Breast epithelium (tissue), 4 donors: Measurements from ENCODE around the gene TTF2. TPM values are rescaled to one million over a fixed set of nuclear protein-coding genes. Genes with fewer than 3 reads are reported as not detected.
A peak's percentile ranks its signal among the peaks of the same experiment; 100 is the strongest.

Experiments
- DNase-seq, 2 donors: peaks; one replicate each; pipeline ENCODE4 v3.0.0-alpha.2; 2019; ENCODE audit warnings: low spot score in 2 of 2
- H3K27ac ChIP-seq, 2 donors: fragments of 200-600 bp; sonication (generic) in 1 of 2; one replicate each; pipeline ENCODE4 v1.5.1; 2016 to 2019; ENCODE audit warnings: mild to moderate bottlenecking in 1 of 2
- H3K27me3 ChIP-seq, 2 donors: fragments of 200-600 bp; sonication (generic) in 1 of 2; one replicate each; pipeline versions ENCODE4 v1.5.1 to v1.6.0; 2017 to 2019; ENCODE audit warnings: control low read depth in 1 of 2, mild to moderate bottlenecking in 1 of 2
- H3K36me3 ChIP-seq: fragments of 200-600 bp; one replicate; pipeline ENCODE4 v1.5.1; 2019
- H3K4me1 ChIP-seq, 2 donors: fragments of 200-600 bp; sonication (generic); one replicate each; pipeline ENCODE4 v1.5.1; 2016 to 2019; ENCODE audit warnings: control low read depth in 1 of 2
- H3K4me3 ChIP-seq, 3 donors: fragments of 200-600 bp; sonication (generic); 1 replicate in 2 of 3; 2 replicates in 1 of 3; pipeline ENCODE4 v1.5.1; 2016 to 2019; ENCODE audit warnings: mild to moderate bottlenecking in 3 of 3, moderate library complexity in 2 of 3
- H3K9me3 ChIP-seq, 2 donors: fragments of 200-600 bp; sonication (generic) in 1 of 2; one replicate each; pipeline ENCODE4 v1.5.1; 2016 to 2019; ENCODE audit warnings: control low read depth in 1 of 2
- CTCF ChIP-seq, 3 donors: fragments of 450-650 bp; IDR thresholded peaks; one replicate each; pipeline ENCODE4 v1.5.1; 2016 to 2017; ENCODE audit warnings: antibody characterized with exemption in 3 of 3, mild to moderate bottlenecking in 3 of 3, moderate library complexity in 3 of 3
- POLR2A ChIP-seq: fragments of 450-650 bp; IDR thresholded peaks from one replicate; pipeline ENCODE4 v1.6.1; 2016; ENCODE audit warnings: antibody characterized with exemption, mild to moderate bottlenecking, moderate library complexity
- POLR2AphosphoS5 ChIP-seq, 3 donors: sonication (generic); formaldehyde crosslinking; IDR thresholded peaks; one replicate each; pipeline ENCODE4 v1.6.1; 2017; ENCODE audit warnings: antibody characterized with exemption in 3 of 3
- intact Hi-C: fragments of 100-400 bp; cut with DNase I; formaldehyde crosslinking; loops from one replicate; pipeline ENCODE4 v1.15.1; 2023; ENCODE audit warnings: low total_unique reads
- total RNA-seq, 3 donors: library from RNA; depleted of rRNA; stranded (reverse); fragments of >200 nt; gene quantifications; one replicate each; pipeline ENCODE4 v1.1.0, GENCODE V29; 2016

Gene TTF2
- total RNA-seq, 3 donors from 2014 or later = 15.5 to 24.7 (median 24.6) TPM

GRCh38 chr1:117026361-117026760, 33.8 kb upstream of the TTF2 start:
- H3K4me1 ChIP-seq = no peaks in the 10 kb centered on the region
- no peaks in the 10 kb centered on the region for H3K27me3 ChIP-seq
- no peak for DNase-seq
- H3K36me3 ChIP-seq = no peaks in the 10 kb centered on the region
- TF ChIP-seq CTCF (IDR thresholded peaks at IDR 0.05) (no peak), POLR2A (no peak), POLR2AphosphoS5 (IDR thresholded peaks at IDR 0.05) (no peak)
- peak overlapping the region in 1 of 2 donors; percentile 44 for H3K27ac ChIP-seq
- no peaks in the 10 kb centered on the region for H3K9me3 ChIP-seq
- intact Hi-C loops = no loop called here
- no peak overlapping the region for H3K4me3 ChIP-seq

GRCh38 chr1:117029685-117030084, 30.4 kb upstream of the TTF2 start:
- DNase-seq = no peak
- H3K9me3 ChIP-seq = no peaks in the 10 kb centered on the region
- no peak overlapping the region for H3K4me3 ChIP-seq
- no peak for TF ChIP-seq CTCF (IDR thresholded peaks at IDR 0.05)
- H3K27me3 ChIP-seq = no peaks in the 10 kb centered on the region
- no peak overlapping the region for H3K27ac ChIP-seq
- H3K4me1 ChIP-seq = no peaks in the 10 kb centered on the region
- H3K36me3 ChIP-seq = no peaks in the 10 kb centered on the region
- intact Hi-C loops = no loop called here

GRCh38 chr1:117030271-117030877, 29.8 kb upstream of the TTF2 start:
- Histone ChIP-seq H3K36me3 (no peaks in the 10 kb centered on the region), H3K4me3 (no peak overlapping the region), H3K9me3 (no peaks in the 10 kb centered on the region), H3K27ac (no peak overlapping the region), H3K4me1 (no peaks in the 10 kb centered on the region), H3K27me3 (no peaks in the 10 kb centered on the region)
- intact Hi-C loops = no loop called here
- no peak for DNase-seq
- no peak for TF ChIP-seq POLR2AphosphoS5 (IDR thresholded peaks at IDR 0.05)

- TF ChIP-seq CTCF (IDR thresholded peaks at IDR 0.05) (no peak), POLR2AphosphoS5 (IDR thresholded peaks at IDR 0.05) (no peak), POLR2A (no peak)
- intact Hi-C loops = no loop called here
- no peak overlapping the region for H3K4me3 ChIP-seq
- H3K27ac ChIP-seq = no peak overlapping the region
- H3K27me3 ChIP-seq = no peaks in the 10 kb centered on the region
- no peaks in the 10 kb centered on the region for H3K36me3 ChIP-seq
- no peaks in the 10 kb centered on the region for H3K9me3 ChIP-seq
- no peak for DNase-seq
- no peaks in the 10 kb centered on the region for H3K4me1 ChIP-seq
Observed at GRCh38 chr1:117032266-117032665, 27.9 kb upstream of the TTF2 start.

- intact Hi-C loops = no loop called here
- TF ChIP-seq CTCF (IDR thresholded peaks at IDR 0.05) (no peak), POLR2A (no peak), POLR2AphosphoS5 (IDR thresholded peaks at IDR 0.05) (no peak)
- H3K4me1 ChIP-seq = no peaks in the 10 kb centered on the region
- peak overlapping the region; percentile 45 to 60 for H3K27ac ChIP-seq
- H3K9me3 ChIP-seq = no peaks in the 10 kb centered on the region
- no peak overlapping the region for H3K4me3 ChIP-seq
- no peak for DNase-seq
- H3K27me3 ChIP-seq = no peaks in the 10 kb centered on the region
- no peaks in the 10 kb centered on the region for H3K36me3 ChIP-seq
Observed at GRCh38 chr1:117032681-117033539, 27.2 kb upstream of the TTF2 start.
